Ascending aorta (tissue), 2 donors: ENCODE measurements around the gene AXL. TPM values are rescaled to one million over a fixed set of nuclear protein-coding genes. Genes with fewer than 3 reads are reported as not detected.
A peak's percentile ranks its signal among the peaks of the same experiment; 100 is the strongest.

Experiments used
- DNase-seq, 2 donors: peaks; one replicate each; pipeline ENCODE4 v3.0.0-alpha.2; 2019; ENCODE audit warnings: low spot score in 2 of 2
- H3K27ac ChIP-seq, 2 donors: fragments of 200-600 bp; sonication (generic); one replicate each; pipeline ENCODE4 v1.5.1; 2016 to 2017; ENCODE audit warnings: mild to moderate bottlenecking in 1 of 2
- H3K27me3 ChIP-seq: fragments of 200-600 bp; sonication (generic); one replicate; pipeline ENCODE4 v1.5.1; 2017
- H3K36me3 ChIP-seq, 2 donors: fragments of 200-600 bp; sonication (generic); one replicate each; pipeline ENCODE4 v1.5.1; 2016
- H3K4me1 ChIP-seq, 2 donors: fragments of 200-600 bp; sonication (generic); one replicate each; pipeline ENCODE4 v1.5.1; 2016 to 2017; ENCODE audit warnings: mild to moderate bottlenecking in 1 of 2
- H3K4me3 ChIP-seq, 2 donors: fragments of 200-600 bp; sonication (generic); one replicate each; pipeline ENCODE4 v1.5.1; 2016 to 2017; ENCODE audit warnings: mild to moderate bottlenecking in 1 of 2
- H3K9me3 ChIP-seq, 2 donors: fragments of 200-600 bp; sonication (generic); one replicate each; pipeline ENCODE4 v1.5.1; 2016
- intact Hi-C: fragments of 100-400 bp; cut with DNase I; formaldehyde crosslinking; loops from one replicate; pipeline ENCODE4 v1.15.1; 2023
- total RNA-seq: library from RNA; depleted of rRNA; stranded (reverse); fragments of >200 nt; gene quantifications from one replicate; pipeline ENCODE4 v1.1.0, GENCODE V29; 2016
- TF ChIP-seq, protein P1 (sequence below), 3 experiments: fragments of 200-600 bp in 2 of 3; fragments of 450-650 bp in 1 of 3; sonication (generic) in 2 of 3; IDR thresholded peaks; one replicate each; pipeline ENCODE4 v1.5.1; 2016 to 2019; ENCODE audit warnings: antibody characterized with exemption in 3 of 3, mild to moderate bottlenecking in 1 of 3, moderate library complexity in 1 of 3

AXL gene
- total RNA-seq, 1 donor from 2014 or later: 122 TPM

DNA sequence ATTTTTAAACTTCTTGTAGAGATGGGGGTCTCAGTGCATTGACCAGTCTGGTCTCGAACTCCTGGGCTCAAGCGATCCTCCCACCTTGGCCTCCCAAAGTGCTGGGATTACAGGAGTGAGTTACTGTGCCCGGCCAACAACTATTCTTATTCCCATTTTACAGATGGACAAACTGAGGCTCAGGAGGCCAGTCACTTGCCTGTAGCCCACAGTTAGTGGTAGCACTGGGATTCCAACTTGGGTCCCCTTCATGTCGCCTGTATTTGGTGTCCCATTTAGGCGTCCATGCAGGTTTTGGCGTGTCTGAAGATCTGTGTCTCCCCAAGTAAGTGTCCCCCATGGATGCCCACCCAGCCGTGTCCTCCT is 791 bp upstream of the AXL start:
- DNase-seq: no peak
- intact Hi-C loops: loop anchor here (2.0 to 5.0 kb wide), 3 partner anchors 13 to 134 kb away; partner anchors contain the start of gene TGFB1
- peak overlapping the region; percentile 92 to 95 for H3K27ac ChIP-seq
- no peaks in the 10 kb centered on the region for H3K27me3 ChIP-seq
- peak overlapping the region; percentile 66 to 68 for H3K4me3 ChIP-seq
- H3K36me3 ChIP-seq: peaks cover 7 to 13% of the 10 kb centered on the region in 2 donors
- H3K9me3 ChIP-seq: no peaks in the 10 kb centered on the region
- TF ChIP-seq, protein P1, sequence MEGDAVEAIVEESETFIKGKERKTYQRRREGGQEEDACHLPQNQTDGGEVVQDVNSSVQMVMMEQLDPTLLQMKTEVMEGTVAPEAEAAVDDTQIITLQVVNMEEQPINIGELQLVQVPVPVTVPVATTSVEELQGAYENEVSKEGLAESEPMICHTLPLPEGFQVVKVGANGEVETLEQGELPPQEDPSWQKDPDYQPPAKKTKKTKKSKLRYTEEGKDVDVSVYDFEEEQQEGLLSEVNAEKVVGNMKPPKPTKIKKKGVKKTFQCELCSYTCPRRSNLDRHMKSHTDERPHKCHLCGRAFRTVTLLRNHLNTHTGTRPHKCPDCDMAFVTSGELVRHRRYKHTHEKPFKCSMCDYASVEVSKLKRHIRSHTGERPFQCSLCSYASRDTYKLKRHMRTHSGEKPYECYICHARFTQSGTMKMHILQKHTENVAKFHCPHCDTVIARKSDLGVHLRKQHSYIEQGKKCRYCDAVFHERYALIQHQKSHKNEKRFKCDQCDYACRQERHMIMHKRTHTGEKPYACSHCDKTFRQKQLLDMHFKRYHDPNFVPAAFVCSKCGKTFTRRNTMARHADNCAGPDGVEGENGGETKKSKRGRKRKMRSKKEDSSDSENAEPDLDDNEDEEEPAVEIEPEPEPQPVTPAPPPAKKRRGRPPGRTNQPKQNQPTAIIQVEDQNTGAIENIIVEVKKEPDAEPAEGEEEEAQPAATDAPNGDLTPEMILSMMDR (IDR thresholded peaks at IDR 0.05): no peak
- H3K4me1 ChIP-seq: peaks cover 0 to 18% of the 10 kb centered on the region in 2 donors

DNA sequence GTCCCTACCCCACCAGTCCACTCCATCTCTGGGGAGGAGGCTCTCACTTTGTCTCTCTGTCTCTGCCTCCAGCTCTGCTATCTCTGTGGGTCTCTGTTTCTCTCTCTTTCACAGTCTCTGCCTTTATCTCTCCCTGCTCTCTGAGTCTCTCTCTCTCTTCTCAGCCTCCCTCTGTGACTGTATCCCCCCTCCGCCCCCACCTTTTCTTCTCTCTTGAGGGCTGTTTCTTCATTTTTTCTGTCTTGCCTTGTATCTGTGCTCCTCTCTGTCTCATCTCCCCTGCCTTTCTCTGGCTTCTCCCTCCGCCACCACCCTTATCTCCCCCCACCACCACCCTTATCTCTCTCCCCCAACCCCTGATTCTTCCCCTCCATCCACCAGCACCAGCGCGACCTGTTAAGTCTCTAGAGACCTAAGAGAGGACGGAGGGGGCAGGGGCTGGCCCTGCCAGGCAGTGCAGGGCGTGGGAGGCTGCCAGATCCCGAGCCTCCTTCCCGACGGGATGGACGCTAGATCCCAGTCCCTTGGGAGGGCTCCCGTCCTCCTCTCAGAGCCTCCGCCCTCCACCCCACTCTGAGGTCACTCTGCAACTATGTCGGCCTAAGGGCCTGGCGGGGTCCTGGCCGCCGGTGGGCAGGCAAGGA is 1.0 kb downstream of the AXL start:
- Histone ChIP-seq H3K9me3 (no peaks in the 10 kb centered on the region), H3K4me1 (peaks cover 0 to 25% of the 10 kb centered on the region in 2 donors), H3K27ac (peak overlapping the region; percentile 92 to 95), H3K27me3 (no peaks in the 10 kb centered on the region), H3K4me3 (peak overlapping the region; percentile 66 to 68), H3K36me3 (peaks cover 7 to 13% of the 10 kb centered on the region in 2 donors)
- TF ChIP-seq, protein P1 (IDR thresholded peaks at IDR 0.05): no peak
- intact Hi-C loops: loop anchor here (2.0 to 5.0 kb wide), 4 partner anchors 15 to 428 kb away; partner anchors contain the start of gene TGFB1
- peak in 1 of 2 donors; percentile 81 for DNase-seq

DNA sequence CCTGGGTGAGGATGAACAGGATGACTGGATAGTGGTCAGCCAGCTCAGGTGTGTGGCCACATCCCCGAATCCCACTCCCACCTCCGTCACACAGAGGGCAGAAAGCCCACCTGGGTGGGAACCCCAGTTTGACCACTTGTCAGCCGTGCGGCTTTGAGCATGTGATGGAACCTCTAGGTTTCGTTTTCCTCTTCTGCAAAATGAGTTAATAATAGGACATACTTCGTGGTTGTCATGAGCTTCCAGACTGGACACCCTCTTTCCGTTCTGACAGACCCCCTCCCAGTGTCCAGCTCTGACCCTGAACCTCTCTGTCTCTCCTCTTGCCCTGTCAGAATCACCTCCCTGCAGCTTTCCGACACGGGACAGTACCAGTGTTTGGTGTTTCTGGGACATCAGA is 1.8 kb downstream of the AXL start:
- intact Hi-C loops: loop anchor here (5.0 kb wide), 1 partner anchor 429 kb away; no protein-coding TSS in a partner anchor
- H3K36me3 ChIP-seq: peaks cover 7 to 13% of the 10 kb centered on the region in 2 donors
- TF ChIP-seq, protein P1 (IDR thresholded peaks at IDR 0.05): no peak
- DNase-seq: no peak
- peaks cover 0 to 30% of the 10 kb centered on the region in 2 donors for H3K4me1 ChIP-seq
- peak overlapping the region; percentile 66 to 68 for H3K4me3 ChIP-seq
- H3K27ac ChIP-seq: peak overlapping the region; percentile 92 to 95
- H3K9me3 ChIP-seq: no peaks in the 10 kb centered on the region
- no peaks in the 10 kb centered on the region for H3K27me3 ChIP-seq

DNA sequence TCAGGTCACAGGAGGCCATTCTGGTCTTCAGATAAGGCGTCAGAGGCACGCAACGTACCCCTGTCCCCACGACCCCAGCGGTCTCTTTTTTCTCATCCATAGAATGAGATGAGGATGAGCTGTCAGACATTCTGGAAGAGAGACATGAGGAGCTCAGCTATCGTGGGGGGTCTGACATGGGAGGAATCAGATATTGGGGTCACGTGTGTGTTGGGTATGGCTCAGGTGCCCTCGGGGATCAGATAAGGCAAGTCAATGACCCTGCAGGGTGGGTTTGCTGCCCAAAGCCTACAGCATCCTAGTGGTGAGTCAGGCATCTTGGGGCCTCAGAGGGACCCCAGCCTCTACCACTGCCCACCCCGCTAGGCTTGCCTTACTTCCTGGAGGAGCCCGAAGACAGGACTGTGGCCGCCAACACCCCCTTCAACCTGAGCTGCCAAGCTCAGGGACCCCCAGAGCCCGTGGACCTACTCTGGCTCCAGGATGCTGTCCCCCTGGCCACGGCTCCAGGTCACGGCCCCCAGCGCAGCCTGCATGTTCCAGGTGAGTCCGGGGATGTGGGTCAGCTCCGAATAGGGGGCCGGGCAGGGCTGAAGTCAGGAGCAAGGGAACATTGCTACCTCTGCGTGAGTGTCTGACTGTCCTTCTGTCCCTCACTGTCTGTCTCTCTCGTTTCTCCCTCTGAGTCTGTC is 2.6 kb downstream of the AXL start:
- no peak for DNase-seq
- intact Hi-C loops: loop anchor here (5.0 kb wide), 1 partner anchor 429 kb away; no protein-coding TSS in a partner anchor
- Histone ChIP-seq H3K27ac (peak overlapping the region; percentile 92 to 95), H3K27me3 (no peaks in the 10 kb centered on the region), H3K4me1 (peaks cover 1 to 33% of the 10 kb centered on the region in 2 donors), H3K9me3 (no peaks in the 10 kb centered on the region), H3K4me3 (peak overlapping the region in 1 of 2 donors; percentile 68), H3K36me3 (peaks cover 7 to 13% of the 10 kb centered on the region in 2 donors)
- TF ChIP-seq, protein P1 (IDR thresholded peaks at IDR 0.05): no peak

DNA sequence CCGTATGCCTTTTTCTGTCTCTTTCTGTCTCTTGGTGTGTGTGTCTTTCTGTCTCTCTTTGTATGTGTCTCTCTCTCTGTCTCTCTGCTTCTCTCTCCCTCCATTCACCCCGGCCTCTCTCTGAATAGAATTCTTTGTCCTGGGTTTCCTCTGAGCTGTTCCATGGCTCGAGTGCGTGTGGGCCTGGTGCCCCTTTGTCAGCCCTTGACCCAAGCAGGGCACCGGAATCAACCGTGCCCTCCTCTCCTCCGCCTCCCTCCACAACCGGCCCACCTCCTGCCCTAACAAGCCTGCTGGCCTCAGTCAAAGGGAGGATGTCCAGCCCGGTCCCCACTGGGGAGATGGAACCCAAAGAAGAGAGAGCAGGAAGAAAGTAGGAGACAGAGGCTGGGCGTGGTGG is 3.2 kb downstream of the AXL start:
- peaks cover 7 to 13% of the 10 kb centered on the region in 2 donors for H3K36me3 ChIP-seq
- no peaks in the 10 kb centered on the region for H3K9me3 ChIP-seq
- no peak overlapping the region for H3K4me3 ChIP-seq
- TF ChIP-seq, protein P1 (IDR thresholded peaks at IDR 0.05): no peak
- no peaks in the 10 kb centered on the region for H3K27me3 ChIP-seq
- DNase-seq: no peak
- H3K4me1 ChIP-seq: peaks cover 4 to 37% of the 10 kb centered on the region in 2 donors
- intact Hi-C loops: loop anchor here (5.0 kb wide), 1 partner anchor 430 kb away; no protein-coding TSS in a partner anchor
- peak overlapping the region; percentile 92 to 95 for H3K27ac ChIP-seq
